Prostate gland (tissue), 2 donors: ENCODE results near the gene MAVS.

Experiments used
- CTCF ChIP-seq, 4 experiments: fragments of 200-600 bp in 2 of 4; fragments of 450-650 bp in 2 of 4; sonication (generic) in 2 of 4; IDR thresholded peaks; 1 replicate in 3 of 4; 2 replicates in 1 of 4; pipeline ENCODE4 v1.5.1; 2016 to 2019; ENCODE audit warnings: antibody characterized with exemption in 4 of 4, mild to moderate bottlenecking in 2 of 4, moderate library complexity in 2 of 4
- POLR2A ChIP-seq: fragments of 450-650 bp; IDR thresholded peaks from one replicate; pipeline ENCODE4 v1.6.1; 2016; ENCODE audit warnings: antibody characterized with exemption, mild to moderate bottlenecking
- POLR2AphosphoS5 ChIP-seq: sonication (generic); formaldehyde crosslinking; IDR thresholded peaks from one replicate; pipeline ENCODE4 v1.6.1; 2017; ENCODE audit warnings: antibody characterized with exemption

- TF ChIP-seq CTCF (IDR thresholded peaks at IDR 0.05): no peak
- no peak for TF ChIP-seq POLR2A
- TF ChIP-seq POLR2AphosphoS5: no peak
Observed at GRCh38 chr20:3911956-3912355, 65.3 kb downstream of the MAVS start.
